Adrenal gland (tissue), 12 donors: ENCODE measurements around the gene CRK. TPM values are rescaled to one million over a fixed set of nuclear protein-coding genes. Genes with fewer than 3 reads are reported as not detected.
A peak's percentile ranks its signal among the peaks of the same experiment; 100 is the strongest.
"Not testable (repeated sequence)": the region's sequence is repeated elsewhere in the genome, so short reads cannot be mapped to it uniquely, and the experiment has no call there.

Experiments
- DNase-seq, 7 donors: peaks; one replicate each; pipeline ENCODE4 v3.0.0-alpha.2; 2019 to 2020
- H3K27ac ChIP-seq, 5 donors: fragments of 200-600 bp; sonication (generic) in 4 of 5; 1 replicate in 3 of 5; 2 replicates in 2 of 5; pipeline versions ENCODE4 v1.5.1 to v1.8.0; 2016 to 2020; ENCODE audit warnings: mild to moderate bottlenecking in 1 of 5
- H3K27me3 ChIP-seq: fragments of 200-600 bp; 2 replicates; pipeline ENCODE4 v1.8.0; 2021
- H3K36me3 ChIP-seq, 2 donors: fragments of 200-600 bp; replicated peaks in 1 of 2; 1 replicate in 1 of 2; 2 replicates in 1 of 2; pipeline versions ENCODE4 v1.5.1 to v1.8.0; 2018 to 2022
- H3K4me1 ChIP-seq, 2 donors: fragments of 200-600 bp; replicated peaks in 1 of 2; 1 replicate in 1 of 2; 2 replicates in 1 of 2; pipeline versions ENCODE4 v1.5.1 to v1.8.0; 2018 to 2021
- H3K4me3 ChIP-seq, 4 donors: fragments of 200-600 bp; sonication (generic) in 3 of 4; one replicate each; pipeline ENCODE4 v1.5.1; 2016 to 2018
- H3K9me3 ChIP-seq, 3 donors: fragments of 200-600 bp; sonication (generic) in 1 of 3; replicated peaks in 1 of 3; 1 replicate in 2 of 3; 2 replicates in 1 of 3; pipeline versions ENCODE4 v1.5.1 to v1.8.0; 2016 to 2021
- CTCF ChIP-seq, 6 experiments: fragments of 450-650 bp in 4 of 6; fragments of 200-600 bp in 2 of 6; sonication (generic) in 1 of 6; IDR thresholded peaks; 1 replicate in 5 of 6; 2 replicates in 1 of 6; pipeline versions ENCODE4 v1.5.1 to v1.8.0; 2016 to 2021; ENCODE audit warnings: antibody characterized with exemption in 6 of 6, mild to moderate bottlenecking in 2 of 6, moderate library complexity in 1 of 6
- POLR2A ChIP-seq, 2 donors: fragments of 450-650 bp; IDR thresholded peaks; one replicate each; pipeline ENCODE4 v1.6.1; 2017; ENCODE audit warnings: antibody characterized with exemption in 2 of 2, mild to moderate bottlenecking in 2 of 2, moderate library complexity in 1 of 2
- WGBS, 4 donors: extraction: QIAGEN DNeasy Blood & Tissue Kit in 2 of 4; methylation state at CpG; one replicate each; pipeline versions ENCODE4 v1.1.5 to v1.1.7; 2013 to 2017; 5-methylcytosine and 5-hydroxymethylcytosine counted together
- intact Hi-C, 2 donors: fragments of 100-400 bp; cut with DNase I; formaldehyde crosslinking; loops; one replicate each; pipeline versions ENCODE4 v1.14.1 to v1.15.0; 2022 to 2023
- polyA plus RNA-seq, 3 donors: library from polyadenylated mRNA; stranded (reverse); fragments of 200-250 nt in 2 of 3; fragments of 350-450 nt in 1 of 3; fragmentation: Illumina TruSeq in 1 of 3; extraction: RNeasy Lipid Tissue Mini Kit (QIAGEN cat#74804) in 1 of 3; gene quantifications; one replicate each; pipeline ENCODE4 v1.2.3, GENCODE V29; 2013 to 2014
- total RNA-seq, 9 donors: library from RNA; depleted of rRNA in 4 of 9; stranded (reverse); fragments of >200 nt in 4 of 9; fragments of 120-200 nt in 1 of 9; fragmentation: NEBNext Ultra II Directional in 1 of 9; extraction: Animal tissue kit (Norgen Biotek cat#: 25700) in 1 of 9; gene quantifications; one replicate each; pipeline versions ENCODE4 v1.1.0 to v1.2.4, GENCODE V29; 2013 to 2023
- donor health status: healthy with polysubstance abuse.
- donor health status: Bipolar disorder and iron deficiency.
- donor health status: DM: yes; HTN: yes; CAD: no.
- donor health status: DM: no; HTN: no; CAD: no.
- donor health status: DM: no; HTN: no; CAD: no.
- donor health status: DM: yes; HTN: yes; CAD: no.

The CRK gene
- total and polyA plus RNA-seq, 12 donors = 20.3 to 80.6 (median 58.5) TPM

GRCh38 chr17:1449412-1449967, 6.5 kb downstream of the CRK start:
- intact Hi-C loops = no loop called here
- no peak overlapping the region for H3K4me3 ChIP-seq

GRCh38 chr17:1447052-1447451, 9.0 kb downstream of the CRK start:
- peak overlapping the region in 2 of 5 donors; percentile 44 to 49 for H3K27ac ChIP-seq
- peaks cover 0 to 2% of the 10 kb centered on the region in 2 donors for H3K4me1 ChIP-seq
- TF ChIP-seq CTCF (IDR thresholded peaks at IDR 0.05) (no peak), POLR2A (IDR thresholded peaks at IDR 0.05) (no peak)
- no peak overlapping the region for H3K4me3 ChIP-seq
- peak in 1 of 7 donors; percentile 16 for DNase-seq
- WGBS, 4 donors = 56 to 75% (median 66%) methylated on average over 7 of the region's 7 CpGs
- H3K36me3 ChIP-seq = no peaks in the 10 kb centered on the region
- no peaks in the 10 kb centered on the region for H3K27me3 ChIP-seq
- intact Hi-C loops = no loop called here
- no peaks in the 10 kb centered on the region for H3K9me3 ChIP-seq

More at GRCh38 chr17:1449412-1449967, 6.5 kb downstream of the CRK start:
- Histone ChIP-seq H3K27me3 (no peaks in the 10 kb centered on the region), H3K36me3 (no peaks in the 10 kb centered on the region), H3K27ac (no peak overlapping the region), H3K9me3 (no peaks in the 10 kb centered on the region), H3K4me1 (peaks cover 19 to 27% of the 10 kb centered on the region in 2 donors)
- WGBS, 4 donors = 86 to 94% (median 89%) methylated on average over 5 of the region's 5 CpGs
- no peak for DNase-seq
- TF ChIP-seq CTCF (IDR thresholded peaks at IDR 0.05) = no peak
- no peak for TF ChIP-seq POLR2A (IDR thresholded peaks at IDR 0.05)

- no peak overlapping the region for H3K27ac ChIP-seq
- 93 to 97% (median 97%) methylated on average over 12 of the region's 12 CpGs for WGBS, 4 donors
- no peaks in the 10 kb centered on the region for H3K27me3 ChIP-seq
- H3K36me3 ChIP-seq = no peaks in the 10 kb centered on the region
- no peak overlapping the region for H3K4me3 ChIP-seq
- TF ChIP-seq POLR2A (IDR thresholded peaks at IDR 0.05) = no peak
- no peak for TF ChIP-seq CTCF (IDR thresholded peaks at IDR 0.05)
- intact Hi-C loops = no loop called here
- H3K9me3 ChIP-seq = no peaks in the 10 kb centered on the region
- H3K4me1 ChIP-seq = no peaks in the 10 kb centered on the region
- DNase-seq = no peak
Measured at GRCh38 chr17:1446201-1446600, 9.8 kb downstream of the CRK start.

- not testable (repeated sequence) for H3K4me1 ChIP-seq
- 77 to 91% (median 90%) methylated on average over 4 of the region's 4 CpGs for whole genome bisulfite sequencing, 4 donors
Measured at GRCh38 chr17:1445695-1446094, 10.3 kb downstream of the CRK start.

GRCh38 chr17:1442721-1443120, 13.3 kb downstream of the CRK start:
- WGBS, 4 donors = 90 to 99% (median 92%) methylated on average over 6 of the region's 6 CpGs
- peaks cover 11 to 14% of the 10 kb centered on the region in 2 donors for H3K4me1 ChIP-seq
- intact Hi-C loops, H3K9me3 ChIP-seq, DNase-seq, H3K36me3 ChIP-seq, H3K27me3 ChIP-seq, H3K27ac ChIP-seq, H3K4me3 ChIP-seq: not testable (repeated sequence)

More at GRCh38 chr17:1445695-1446094, 10.3 kb downstream of the CRK start:
- H3K27me3 ChIP-seq, intact Hi-C loops, H3K9me3 ChIP-seq, DNase-seq, H3K4me3 ChIP-seq, H3K36me3 ChIP-seq, H3K27ac ChIP-seq: not testable (repeated sequence)
